Endothelial cell of umbilical vein (primary cell): ENCODE data around the gene RNF187. TPM values are rescaled to one million over a fixed set of nuclear protein-coding genes. Genes with fewer than 3 reads are reported as not detected.

ENCODE experiments used
- BruUV-seq: library from RNA; stranded (reverse); fragments of 400-500 nt; replicated peaks from 2 replicates; lab custom pipeline; 2021; lab: Mats Ljungman, UMichigan
- CTCF ChIA-PET: fragments of 300-600, 350-600 bp; sonication (Branson Sonifier 250); formaldehyde crosslinking; loops from one replicate; lab custom pipeline; 2021; ENCODE audit warnings: antibody characterized with exemption, inconsistent platforms; lab: Charles Lee
- POLR2A ChIA-PET: fragments of 300-600, 350-600 bp; sonication (Branson Sonifier 250); formaldehyde crosslinking; loops from one replicate; lab custom pipeline; 2021; ENCODE audit warnings: antibody characterized with exemption, inconsistent platforms; lab: Charles Lee
- DNase-seq: peaks from one replicate; pipeline ENCODE4 v3.0.0-alpha.2; 2011; ENCODE audit warnings: low read depth, low spot score
- FAIRE-seq: peaks from 2 replicates; lab custom pipeline; 2011; peaks lifted over from hg19 to GRCh38; lab: Jason Lieb, UNC
- H2AFZ ChIP-seq: 2 replicates; pipeline ENCODE4 v1.6.0; 2012; ENCODE audit warnings: low read depth, low read length, control low read depth, inconsistent platforms
- H3K27ac ChIP-seq: 2 replicates; pipeline ENCODE4 v1.5.1; 2011; ENCODE audit warnings: low read depth, mild to moderate bottlenecking, control low read depth, low read length, moderate library complexity; ENCODE audit not compliant: insufficient read depth
- H3K27me3 ChIP-seq, 2 experiments: 2 replicates each; pipeline versions ENCODE4 v1.6.0 to v1.6.1; 2011; ENCODE audit warnings: low read length in 2 of 2, mixed read lengths in 1 of 2; ENCODE audit not compliant: control insufficient read depth in 2 of 2, insufficient read depth in 2 of 2
- H3K36me3 ChIP-seq, 2 experiments: 2 replicates in 1 of 2; 3 replicates in 1 of 2; pipeline ENCODE4 v1.5.1; 2011; ENCODE audit warnings: low read length in 2 of 2, mild to moderate bottlenecking in 1 of 2, moderate library complexity in 1 of 2; ENCODE audit not compliant: control insufficient read depth in 2 of 2, insufficient read depth in 2 of 2; ENCODE audit errors: extremely low read depth in 1 of 2
- H3K4me1 ChIP-seq: 3 replicates; pipeline ENCODE4 v1.5.1; 2011; ENCODE audit warnings: mild to moderate bottlenecking, low read length; ENCODE audit not compliant: control insufficient read depth, insufficient read depth; ENCODE audit errors: extremely low read depth
- H3K4me2 ChIP-seq: 2 replicates; pipeline ENCODE4 v1.6.1; 2011; ENCODE audit warnings: low read length, control low read depth, mixed read lengths; ENCODE audit not compliant: insufficient read depth
- H3K4me3 ChIP-seq, 3 experiments: fragments of 200-600 bp in 1 of 3; sonication (generic), shearing (Covaris generic) in 1 of 3; replicated peaks in 1 of 3; 2 replicates each; pipeline ENCODE4 v1.5.1; 2011 to 2016; ENCODE audit warnings: control low read depth in 3 of 3, low read length in 3 of 3, mild to moderate bottlenecking in 2 of 3, inconsistent platforms in 1 of 3, low read depth in 1 of 3, moderate library complexity in 1 of 3; ENCODE audit not compliant: insufficient read depth in 1 of 3
- H3K79me2 ChIP-seq: 2 replicates; pipeline ENCODE4 v1.6.0; 2012; ENCODE audit warnings: low read length, inconsistent platforms; ENCODE audit not compliant: control insufficient read depth, insufficient read depth
- H3K9ac ChIP-seq: replicated peaks from 2 replicates; pipeline ENCODE3; 2011; ENCODE audit warnings: low read length, control low read depth; ENCODE audit not compliant: insufficient read depth; ENCODE audit errors: extremely low read depth
- H3K9me1 ChIP-seq: replicated peaks from 3 replicates; pipeline ENCODE4 v1.6.0; 2011; ENCODE audit warnings: mild to moderate bottlenecking, low read length; ENCODE audit not compliant: control insufficient read depth, insufficient read depth; ENCODE audit errors: extremely low read depth
- H3K9me3 ChIP-seq: replicated peaks from 2 replicates; pipeline ENCODE4 v1.5.1; 2012; ENCODE audit warnings: low read length, inconsistent platforms; ENCODE audit not compliant: control insufficient read depth, insufficient read depth
- H4K20me1 ChIP-seq: replicated peaks from 2 replicates; pipeline ENCODE3; 2011; ENCODE audit warnings: mild to moderate bottlenecking, low read length; ENCODE audit not compliant: control insufficient read depth, insufficient read depth; ENCODE audit errors: extremely low read depth
- CTCF ChIP-seq, 2 donors: IDR thresholded peaks; 1 replicate in 1 of 2; 2 replicates in 1 of 2; pipeline ENCODE4 v1.5.1; 2011; ENCODE audit warnings: low read length in 2 of 2, mild to moderate bottlenecking in 2 of 2, moderate library complexity in 2 of 2, control low read depth in 1 of 2, inconsistent platforms in 1 of 2, low read depth in 1 of 2; ENCODE audit not compliant: insufficient read depth in 1 of 2; ENCODE audit errors: extremely low read depth in 1 of 2
- EZH2 ChIP-seq: IDR thresholded peaks from 2 replicates; pipeline ENCODE4 v1.6.1; 2012; ENCODE audit warnings: borderline replicate concordance, low read depth, mild to moderate bottlenecking, moderate library complexity, low read length, inconsistent platforms; ENCODE audit not compliant: severe bottlenecking
- MAX ChIP-seq: IDR thresholded peaks from 2 replicates; pipeline ENCODE4 v1.6.1; 2011; ENCODE audit not compliant: insufficient read depth, insufficient read length
- MYC ChIP-seq: IDR thresholded peaks from one replicate; pipeline ENCODE4 v1.6.1; 2011; ENCODE audit warnings: mild to moderate bottlenecking, low read depth, low read length
- dilution Hi-C: fragments of 300-500 bp; cut with MboI; formaldehyde crosslinking; loops from one replicate; pipeline ENCODE4 v1.15.0; 2019; ENCODE audit warnings: low sequenced_read_pairs; ENCODE audit not compliant: extremely low pct_ligation_motif_present
- intact Hi-C: fragments of 100-400 bp; cut with micrococcal nuclease; formaldehyde crosslinking; loops from one replicate; pipeline ENCODE4 v1.10.0; 2022
- polyA plus RNA-seq, 4 experiments: library from polyadenylated mRNA; depleted of rRNA in 3 of 4; stranded (reverse) in 3 of 4; unstranded in 1 of 4; fragments of >200 nt; gene quantifications; 2 replicates each; pipeline versions ENCODE4 v1.2.1 to v1.2.3, GENCODE V29; 2011 to 2012; ENCODE audit warnings: missing spikeins in 1 of 4
- total RNA-seq: library from RNA; stranded (reverse); gene quantifications from 2 replicates; pipeline ENCODE4 v1.2.3, GENCODE V29; 2021

RNF187 gene
- total and polyA plus RNA-seq, 2 donors (not counting 3 experiments of a cell fraction or from before 2014, with no cell fraction given): 48.0 to 86.4 TPM

GRCh38 chr1:228464487-228464983 is 22.6 kb upstream of the RNF187 start:
- no TSS peak for BruUV-seq
- Histone ChIP-seq H3K9me3 (no peaks in the 10 kb centered on the region), H3K4me1 (peaks cover 6% of the 10 kb centered on the region), H3K36me3 (no peaks in the 10 kb centered on the region), H3K9me1 (no peaks in the 10 kb centered on the region), H4K20me1 (no peaks in the 10 kb centered on the region), H3K4me2 (peak overlapping the region; percentile 81), H3K27ac (no peak overlapping the region), H3K9ac (no peak overlapping the region), H3K27me3 (peaks cover 55 to 70% of the 10 kb centered on the region in 2 experiments), H2AFZ (peak overlapping the region; percentile 63), H3K4me3 (peak overlapping the region in 2 of 3 experiments; percentile 22 to 68), H3K79me2 (no peaks in the 10 kb centered on the region)
- DNase-seq (peak; percentile 81), FAIRE-seq (peak; percentile 93)
- ChIA-PET POLR2A (no interaction called here), CTCF (interaction anchor here (1.0 to 1.9 kb wide), 4 partner anchors 8 to 465 kb away, joined by 3 to 7 read pairs (median 5); partner anchors contain the start of gene RNF187)
- TF ChIP-seq EZH2 (peak; percentile 38), MYC (no peak)
- dilution Hi-C loops: no loop called here
- intact Hi-C loops: loop anchor here (2.0 kb wide), 1 partner anchor 58 kb away; the partner anchor contains the start of gene TRIM11

DNA sequence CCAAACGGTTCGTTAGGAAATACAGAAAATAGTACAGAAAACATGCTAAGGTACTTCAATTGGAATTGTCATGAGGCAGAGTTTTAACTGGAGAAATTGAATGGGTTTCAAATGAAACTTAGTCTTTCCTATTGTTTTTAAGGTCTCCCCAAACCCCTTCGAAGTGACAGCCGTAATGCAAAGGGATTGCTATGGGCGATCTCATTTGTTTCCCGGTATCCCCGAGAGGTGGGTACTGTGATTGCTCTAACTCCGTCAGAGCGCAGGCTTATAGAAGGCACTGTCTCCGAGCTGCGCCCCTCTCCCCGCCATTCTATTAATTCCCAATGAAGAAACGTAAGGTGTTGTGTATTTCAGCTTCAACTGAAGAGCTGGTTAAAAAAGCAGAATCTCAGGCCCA is 22.0 kb upstream of the RNF187 start:
- Histone ChIP-seq H3K4me3 (no peak overlapping the region), H3K27ac (no peak overlapping the region), H3K4me2 (peak overlapping the region; percentile 81), H3K9me1 (no peaks in the 10 kb centered on the region), H3K79me2 (no peaks in the 10 kb centered on the region), H3K27me3 (peaks cover 60 to 76% of the 10 kb centered on the region in 2 experiments), H3K4me1 (peaks cover 4% of the 10 kb centered on the region), H3K9me3 (no peaks in the 10 kb centered on the region), H4K20me1 (no peaks in the 10 kb centered on the region), H3K36me3 (no peaks in the 10 kb centered on the region), H3K9ac (no peak overlapping the region), H2AFZ (peak overlapping the region; percentile 63)
- ChIA-PET POLR2A (no interaction called here), CTCF (interaction anchor here (1.0 to 1.8 kb wide), 4 partner anchors 12 to 466 kb away, joined by 3 to 7 read pairs (median 4); partner anchors contain the start of gene RNF187)
- intact Hi-C loops (loop anchor here (2.0 kb wide), 1 partner anchor 58 kb away; the partner anchor contains the start of gene TRIM11), dilution Hi-C loops (no loop called here)
- BruUV-seq: no TSS peak
- no peak for FAIRE-seq
- DNase-seq: no peak
- TF ChIP-seq MAX: no peak
- TF ChIP-seq CTCF (IDR thresholded peaks at IDR 0.05; ENCODE audit: extremely low read depth in 1 of 2, insufficient read depth in 1 of 2, low read depth in 1 of 2, low read length in 2 of 2): no peak
